Adrenal gland (tissue), 5 donors: ENCODE measurements around the gene ZMYND8.

Experiments
- POLR2A ChIP-seq, 2 donors: fragments of 450-650 bp; IDR thresholded peaks; one replicate each; pipeline ENCODE4 v1.6.1; 2017; ENCODE audit warnings: antibody characterized with exemption in 2 of 2, mild to moderate bottlenecking in 2 of 2, moderate library complexity in 1 of 2
- TF ChIP-seq, protein P1 (sequence below), 6 experiments: fragments of 450-650 bp in 4 of 6; fragments of 200-600 bp in 2 of 6; sonication (generic) in 1 of 6; IDR thresholded peaks; 1 replicate in 5 of 6; 2 replicates in 1 of 6; pipeline versions ENCODE4 v1.5.1 to v1.8.0; 2016 to 2021; ENCODE audit warnings: antibody characterized with exemption in 6 of 6, mild to moderate bottlenecking in 2 of 6, moderate library complexity in 1 of 6
- donor health status: DM: no; HTN: no; CAD: no.

DNA sequence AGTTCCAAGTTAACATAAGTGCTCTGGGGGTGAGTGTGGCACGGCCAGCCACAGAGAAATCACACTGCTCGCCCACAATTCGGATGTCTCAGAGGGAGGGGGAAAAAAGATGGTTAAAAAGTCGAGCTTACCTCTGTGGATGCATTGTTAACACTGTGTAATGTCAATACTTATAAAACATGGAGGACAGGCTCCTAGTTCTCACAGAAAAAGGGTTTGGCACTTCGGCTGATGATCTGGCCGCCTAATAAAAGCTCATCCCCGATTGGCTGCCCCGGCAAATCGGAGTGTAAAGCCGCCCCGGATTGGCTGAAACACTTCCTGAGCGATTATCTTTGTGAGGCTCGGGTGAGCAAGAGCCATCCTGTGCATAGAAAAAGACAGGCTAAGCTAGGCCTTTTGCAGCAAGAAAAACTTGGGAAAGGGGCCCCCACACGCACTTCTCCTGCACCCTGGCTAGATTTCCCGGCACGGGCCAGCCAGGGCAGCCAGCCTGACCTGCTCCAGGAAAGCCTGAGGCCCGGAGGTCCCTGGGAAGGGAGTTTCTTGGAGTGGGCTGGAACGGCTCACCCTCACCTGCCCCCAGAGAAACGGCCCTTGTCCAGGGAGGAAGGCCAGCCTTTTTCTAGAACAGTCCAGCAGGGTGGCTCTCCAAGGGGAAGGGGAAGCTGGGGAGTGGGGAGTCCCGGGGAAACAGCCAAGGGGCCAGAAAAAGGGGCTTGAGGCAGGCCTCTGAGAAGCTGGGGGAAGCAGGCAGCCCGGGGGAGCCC lies at the start of gene ZMYND8:
- TF ChIP-seq, protein P1, sequence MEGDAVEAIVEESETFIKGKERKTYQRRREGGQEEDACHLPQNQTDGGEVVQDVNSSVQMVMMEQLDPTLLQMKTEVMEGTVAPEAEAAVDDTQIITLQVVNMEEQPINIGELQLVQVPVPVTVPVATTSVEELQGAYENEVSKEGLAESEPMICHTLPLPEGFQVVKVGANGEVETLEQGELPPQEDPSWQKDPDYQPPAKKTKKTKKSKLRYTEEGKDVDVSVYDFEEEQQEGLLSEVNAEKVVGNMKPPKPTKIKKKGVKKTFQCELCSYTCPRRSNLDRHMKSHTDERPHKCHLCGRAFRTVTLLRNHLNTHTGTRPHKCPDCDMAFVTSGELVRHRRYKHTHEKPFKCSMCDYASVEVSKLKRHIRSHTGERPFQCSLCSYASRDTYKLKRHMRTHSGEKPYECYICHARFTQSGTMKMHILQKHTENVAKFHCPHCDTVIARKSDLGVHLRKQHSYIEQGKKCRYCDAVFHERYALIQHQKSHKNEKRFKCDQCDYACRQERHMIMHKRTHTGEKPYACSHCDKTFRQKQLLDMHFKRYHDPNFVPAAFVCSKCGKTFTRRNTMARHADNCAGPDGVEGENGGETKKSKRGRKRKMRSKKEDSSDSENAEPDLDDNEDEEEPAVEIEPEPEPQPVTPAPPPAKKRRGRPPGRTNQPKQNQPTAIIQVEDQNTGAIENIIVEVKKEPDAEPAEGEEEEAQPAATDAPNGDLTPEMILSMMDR (IDR thresholded peaks at IDR 0.05), result no peak
- peak in 1 of 2 donors; percentile 69 for TF ChIP-seq POLR2A (IDR thresholded peaks at IDR 0.05)
